Stimulated activated CD8-positive, alpha-beta memory T cell treated with anti-CD3 and anti-CD28 coated beads, Interleukin-15, amount 100 ng/mL, for 1 hour (primary cell): Measurements from ENCODE around the gene SLC5A2.

Experiments used
- DNase-seq: peaks from one replicate; pipeline ENCODE4 v3.0.0-alpha.2; 2020; ENCODE audit warnings: low read depth

The SLC5A2 gene

DNA sequence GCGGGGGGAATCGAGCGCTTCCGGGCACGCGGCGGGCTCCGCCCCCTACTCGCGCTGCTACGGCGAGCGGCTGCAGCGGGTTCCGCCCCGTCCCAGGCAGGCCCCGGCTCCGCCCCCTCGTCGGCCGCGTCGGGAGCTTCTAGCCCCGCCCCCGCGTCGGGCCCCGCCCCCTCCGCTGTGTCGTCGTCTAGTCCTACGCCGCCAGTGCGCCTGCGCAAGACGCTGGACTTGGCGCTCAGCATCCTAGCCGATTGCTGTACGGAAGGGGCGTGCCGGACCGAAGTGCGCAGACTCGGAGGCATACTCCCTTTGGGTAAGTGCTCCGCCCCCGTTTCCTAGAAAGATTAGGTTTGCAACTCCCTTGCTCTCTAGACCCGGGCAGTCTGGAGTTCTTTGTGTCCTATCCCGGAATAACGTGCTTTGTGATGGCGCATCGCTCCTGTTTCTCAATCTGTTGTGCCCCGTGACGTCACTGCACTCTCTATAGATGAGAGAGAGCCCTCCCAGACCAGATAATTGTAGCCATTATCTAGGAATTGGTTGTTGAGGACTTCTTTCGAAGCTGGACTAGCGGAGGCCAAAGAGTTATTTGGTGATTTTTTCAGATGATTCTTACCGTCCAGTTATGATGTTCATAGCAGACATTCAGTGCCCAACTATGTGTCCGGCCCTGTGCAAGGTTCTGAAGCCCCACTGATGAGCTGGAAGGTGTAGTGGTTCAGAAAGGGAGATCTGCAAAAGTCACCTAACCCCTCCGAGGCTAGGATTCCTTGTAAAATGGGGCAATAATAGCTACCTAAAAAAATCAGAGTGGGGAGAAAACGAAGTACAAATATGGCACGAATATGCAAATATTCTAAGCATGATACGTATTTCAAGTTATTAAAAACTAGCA is 23.0 kb upstream of the SLC5A2 start:
- DNase-seq, result peak; percentile 100

DNA sequence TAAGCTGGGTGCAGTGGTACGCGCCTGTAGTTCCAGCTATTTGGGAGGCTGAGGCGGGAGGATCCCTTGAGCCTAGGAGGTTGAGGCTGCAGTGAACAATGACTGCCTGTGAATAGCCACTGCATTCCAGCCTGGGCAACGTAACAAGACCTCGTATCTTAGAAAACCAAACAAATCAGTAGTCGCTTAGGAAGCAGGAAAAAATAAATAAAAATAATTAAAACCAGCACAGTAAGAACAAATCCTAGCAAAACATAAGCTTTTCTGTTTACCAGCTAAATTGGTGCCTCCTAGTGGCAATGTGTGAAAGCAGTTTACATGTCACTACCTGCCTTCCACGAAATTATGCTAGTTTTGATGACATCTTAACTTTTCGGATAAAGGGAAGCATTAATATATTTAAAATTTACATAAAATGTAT is 22.3 kb upstream of the SLC5A2 start:
- no peak for DNase-seq

DNA sequence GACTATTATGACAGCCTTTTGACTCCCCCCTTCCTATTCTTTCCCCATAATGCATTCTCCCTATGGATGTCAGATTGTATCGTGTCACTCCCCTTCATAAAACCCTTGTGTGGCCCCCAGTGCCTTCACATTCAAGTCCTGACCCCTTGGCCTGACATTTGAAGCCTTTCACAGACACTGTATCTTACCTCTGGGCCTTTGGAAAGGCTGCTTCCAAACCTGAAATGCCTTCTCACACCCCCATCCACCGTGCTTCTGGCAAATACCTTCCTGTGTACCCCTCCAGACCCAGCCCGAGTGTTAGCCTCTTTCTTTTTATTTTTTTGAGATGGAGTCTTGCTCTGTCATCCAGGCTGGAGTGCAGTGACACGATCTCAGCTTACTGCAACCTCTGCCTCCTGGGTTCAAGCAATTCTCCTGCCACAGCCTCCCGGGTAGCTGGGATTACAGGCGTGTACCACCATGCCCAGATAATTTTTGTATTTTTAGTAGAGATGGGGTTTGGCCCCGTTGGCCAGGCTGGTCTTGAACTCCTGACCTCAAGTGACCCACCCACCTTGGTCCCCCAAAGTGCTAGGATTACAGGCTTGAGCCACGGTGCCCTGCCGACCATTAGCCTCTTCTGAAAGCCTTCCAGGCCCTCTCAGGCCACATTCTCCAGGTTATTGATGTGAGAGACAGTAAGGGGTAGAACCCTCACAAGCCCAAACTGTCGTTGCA is 21.6 kb upstream of the SLC5A2 start:
- DNase-seq, result no peak

DNA sequence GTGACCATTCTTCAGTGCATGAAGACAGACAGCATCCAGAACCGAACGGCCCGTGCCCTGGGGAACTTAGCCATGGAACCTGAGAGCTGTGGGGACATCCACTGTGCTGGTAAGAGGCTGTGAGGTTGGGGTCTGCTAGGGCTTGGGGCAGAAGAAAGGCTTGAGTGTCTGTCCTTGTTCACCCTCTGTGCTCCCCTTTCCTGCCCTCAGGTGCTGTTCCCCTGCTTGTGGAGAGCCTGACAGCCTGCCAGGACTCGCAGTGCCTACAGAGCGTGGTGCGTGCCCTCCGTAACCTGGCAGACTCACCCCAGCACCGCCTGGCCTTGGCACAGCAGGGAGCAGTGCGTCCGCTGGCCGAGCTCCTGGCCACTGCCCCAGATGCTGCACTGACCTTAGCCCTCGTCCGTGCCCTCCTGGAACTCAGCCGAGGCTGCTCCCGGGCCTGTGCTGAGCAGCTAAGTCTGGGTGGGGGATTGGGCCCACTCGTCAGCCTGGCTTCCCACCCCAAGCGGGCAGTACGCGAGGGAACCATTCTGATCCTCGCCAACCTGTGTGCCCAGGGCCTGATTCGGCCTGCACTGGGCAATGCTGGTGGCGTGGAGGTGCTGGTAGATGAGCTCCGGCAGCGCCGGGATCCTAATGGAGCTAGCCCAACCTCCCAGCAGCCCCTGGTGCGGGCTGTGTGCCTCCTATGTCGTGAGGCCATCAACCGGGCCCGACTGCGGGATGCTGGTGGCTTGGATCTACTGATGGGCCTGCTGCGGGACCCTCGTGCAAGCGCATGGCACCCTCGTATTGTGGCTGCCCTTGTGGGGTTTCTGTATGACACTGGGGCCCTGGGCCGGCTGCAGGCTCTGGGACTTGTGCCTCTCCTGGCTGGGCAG is 20.8 kb upstream of the SLC5A2 start:
- no peak for DNase-seq

DNA sequence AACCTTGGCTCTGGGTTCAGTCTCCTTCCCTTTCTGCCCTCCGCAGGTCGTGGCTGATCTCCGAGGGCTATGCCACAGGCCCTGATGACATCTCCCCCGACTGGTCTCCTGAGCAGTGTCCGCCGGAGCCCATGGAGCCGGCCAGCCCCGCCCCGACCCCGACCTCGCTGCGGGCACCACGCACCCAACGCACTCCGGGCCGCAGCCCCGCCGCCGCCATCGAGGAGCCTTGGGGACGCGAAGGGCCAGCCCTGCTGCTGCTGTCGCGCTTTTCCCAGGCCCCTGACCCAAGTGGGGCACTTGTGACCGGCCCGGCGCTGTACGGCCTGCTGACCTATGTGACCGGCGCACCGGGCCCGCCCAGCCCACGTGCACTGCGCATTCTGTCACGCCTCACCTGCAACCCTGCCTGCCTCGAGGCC is 18.6 kb upstream of the SLC5A2 start:
- no peak for DNase-seq

DNA sequence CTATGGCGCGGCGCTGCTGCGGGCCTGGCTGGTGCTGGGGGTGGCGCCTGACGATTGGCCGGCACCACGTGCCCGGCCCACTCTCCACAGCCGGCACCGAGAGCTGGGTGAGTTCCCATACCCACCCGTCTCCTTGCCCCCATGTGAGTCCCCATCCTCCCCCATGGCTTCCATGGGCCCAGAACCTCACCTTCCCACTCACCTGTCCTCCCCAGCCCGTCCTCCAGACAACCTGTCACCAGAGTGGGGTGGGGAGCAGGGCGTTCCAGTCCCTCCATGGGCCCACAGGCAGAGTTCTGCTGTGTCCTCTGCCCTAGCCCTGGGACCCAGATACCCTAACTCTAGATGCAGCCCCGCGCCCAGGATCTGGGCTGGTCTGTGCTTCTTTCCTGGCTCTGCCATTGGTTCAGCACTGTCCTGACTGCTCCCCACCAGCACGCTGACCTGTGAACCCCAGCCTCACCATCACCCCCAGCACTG is 18.1 kb upstream of the SLC5A2 start:
- no peak for DNase-seq

DNA sequence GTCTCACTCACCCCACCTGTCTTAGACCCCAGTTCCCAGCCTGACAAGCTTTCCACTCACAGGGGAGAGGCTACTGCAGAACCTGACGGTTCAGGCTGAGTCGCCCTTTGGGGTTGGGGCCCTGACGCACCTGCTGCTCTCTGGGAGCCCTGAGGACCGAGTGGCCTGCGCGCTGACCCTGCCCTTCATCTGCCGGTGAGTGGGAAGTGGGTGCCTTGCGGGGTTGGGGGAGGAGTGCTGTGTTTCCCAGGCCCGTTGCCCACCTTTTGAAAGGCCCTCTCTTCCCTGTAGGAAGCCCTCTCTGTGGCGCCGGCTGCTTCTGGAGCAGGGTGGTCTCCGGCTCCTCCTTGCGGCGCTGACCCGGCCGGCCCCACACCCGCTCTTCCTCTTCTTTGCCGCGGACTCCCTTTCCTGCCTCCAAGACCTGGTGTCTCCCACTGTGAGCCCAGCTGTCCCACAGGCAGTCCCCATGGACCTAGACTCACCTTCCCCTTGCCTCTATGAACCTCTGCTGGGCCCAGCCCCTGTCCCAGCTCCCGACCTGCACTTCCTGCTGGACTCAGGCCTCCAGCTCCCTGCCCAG is 17.0 kb upstream of the SLC5A2 start:
- no peak for DNase-seq

DNA sequence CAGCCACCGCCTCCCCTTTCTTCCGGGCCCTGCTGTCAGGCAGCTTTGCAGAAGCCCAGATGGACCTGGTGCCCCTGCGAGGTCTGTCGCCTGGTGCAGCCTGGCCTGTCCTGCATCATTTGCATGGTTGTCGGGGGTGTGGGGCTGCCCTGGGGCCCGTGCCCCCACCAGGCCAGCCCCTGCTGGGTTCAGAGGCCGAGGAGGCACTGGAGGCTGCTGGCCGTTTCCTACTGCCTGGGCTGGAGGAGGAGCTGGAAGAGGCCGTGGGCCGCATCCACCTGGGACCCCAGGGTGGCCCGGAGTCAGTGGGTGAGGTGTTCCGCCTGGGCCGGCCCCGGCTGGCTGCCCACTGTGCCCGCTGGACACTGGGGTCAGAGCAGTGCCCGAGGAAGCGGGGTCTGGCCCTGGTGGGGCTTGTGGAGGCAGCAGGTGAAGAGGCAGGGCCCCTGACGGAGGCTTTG is 16.5 kb upstream of the SLC5A2 start:
- no peak for DNase-seq

DNA sequence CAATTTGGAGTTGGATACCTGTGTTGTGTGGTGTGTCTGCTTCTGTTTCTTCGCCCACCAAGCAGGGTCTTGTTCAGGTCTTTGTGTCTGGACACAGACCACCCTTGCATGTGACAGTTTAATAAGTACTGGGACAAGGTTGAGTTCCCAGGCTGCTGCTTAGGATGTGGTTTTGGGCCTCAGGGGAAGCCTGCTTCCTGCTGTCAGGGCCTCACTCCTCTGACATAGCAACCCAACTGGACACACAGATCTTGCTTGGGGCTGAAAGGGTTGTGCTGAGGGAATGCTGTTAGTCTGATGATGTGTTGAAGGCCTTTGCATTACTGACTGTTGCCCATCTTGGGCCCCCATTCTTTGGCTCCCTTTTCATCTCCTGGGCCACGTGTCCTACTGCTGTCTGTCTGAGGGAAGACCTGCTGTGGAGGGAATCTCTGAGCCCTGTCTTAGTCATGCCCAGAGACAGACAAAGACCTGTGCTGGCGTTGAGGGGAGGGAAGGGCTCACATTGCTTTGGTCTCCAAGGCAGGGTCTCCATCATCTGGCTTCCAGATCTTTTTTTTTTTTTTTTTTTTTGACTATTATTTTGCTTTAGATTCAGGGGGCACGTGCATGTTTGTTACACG is 15.7 kb upstream of the SLC5A2 start:
- no peak for DNase-seq

DNA sequence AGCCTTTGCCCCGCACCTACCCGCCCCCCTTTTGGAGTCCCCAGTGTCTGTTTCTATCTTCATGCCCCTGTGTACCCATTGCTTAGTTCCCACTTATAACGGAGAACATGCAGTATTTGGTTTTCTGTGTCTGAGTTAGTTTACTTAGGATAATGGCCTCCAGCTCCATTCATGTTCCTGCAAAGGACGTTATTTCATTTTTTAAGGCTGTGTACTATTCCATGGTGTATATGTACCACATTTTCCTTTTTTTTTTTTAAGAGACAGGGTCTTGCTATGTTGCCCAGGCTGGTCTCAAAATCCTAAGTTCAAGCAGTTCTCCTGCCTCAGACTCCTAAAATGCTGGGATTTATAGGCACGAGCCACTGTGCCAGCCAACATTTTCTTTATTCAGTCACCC is 15.1 kb upstream of the SLC5A2 start:
- DNase-seq, result no peak

DNA sequence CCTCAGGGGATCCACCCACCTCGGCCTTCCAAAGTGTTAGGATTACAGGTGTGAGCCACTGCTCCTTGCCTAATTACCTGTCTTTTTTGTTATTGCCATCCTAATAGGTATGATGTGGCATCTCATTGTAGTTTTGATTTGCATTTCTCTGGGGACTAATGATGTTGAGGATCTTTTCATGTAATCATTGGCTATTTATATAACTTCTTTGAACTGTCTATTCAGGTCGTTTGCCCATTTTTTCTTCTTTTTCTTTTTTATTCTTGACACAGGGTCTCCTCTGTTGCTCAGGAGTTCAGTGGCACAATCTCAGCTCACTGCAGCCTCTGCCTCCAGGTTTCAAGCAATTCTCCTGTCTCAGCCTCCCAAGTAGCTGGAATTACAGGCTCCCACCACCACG is 12.3 kb upstream of the SLC5A2 start:
- DNase-seq, result no peak

DNA sequence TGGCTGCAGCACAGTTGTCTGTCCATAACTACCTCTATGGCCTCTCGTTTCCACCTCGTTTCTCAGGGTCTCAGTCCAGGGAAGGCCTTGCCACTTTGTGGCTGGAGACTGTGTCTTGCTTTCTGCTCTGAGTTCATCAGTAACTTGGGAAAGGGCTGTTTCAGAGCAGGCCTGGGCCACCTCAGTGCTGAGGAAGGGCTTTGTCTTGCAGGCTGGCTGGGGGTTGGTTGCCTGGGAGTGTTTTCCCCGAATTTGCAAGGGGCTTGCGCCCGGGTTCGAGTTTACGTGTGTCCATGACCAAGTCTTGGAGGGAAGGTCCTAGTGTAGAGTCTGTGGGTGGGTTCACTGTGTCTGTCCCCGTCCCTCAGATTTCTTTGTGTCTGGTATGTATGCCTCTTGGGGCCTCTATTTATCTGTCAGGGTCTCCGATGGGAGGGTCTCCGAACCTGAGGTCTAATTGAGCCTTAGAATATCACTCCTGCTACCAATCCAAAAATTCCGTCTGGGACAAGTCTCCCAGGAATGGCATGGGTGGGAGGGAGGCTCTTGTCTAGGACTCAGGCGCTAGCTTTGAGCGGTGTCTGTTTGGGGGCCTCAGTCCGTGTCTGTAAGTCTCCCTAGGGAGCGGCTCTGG is 11.6 kb upstream of the SLC5A2 start:
- DNase-seq, result no peak

DNA sequence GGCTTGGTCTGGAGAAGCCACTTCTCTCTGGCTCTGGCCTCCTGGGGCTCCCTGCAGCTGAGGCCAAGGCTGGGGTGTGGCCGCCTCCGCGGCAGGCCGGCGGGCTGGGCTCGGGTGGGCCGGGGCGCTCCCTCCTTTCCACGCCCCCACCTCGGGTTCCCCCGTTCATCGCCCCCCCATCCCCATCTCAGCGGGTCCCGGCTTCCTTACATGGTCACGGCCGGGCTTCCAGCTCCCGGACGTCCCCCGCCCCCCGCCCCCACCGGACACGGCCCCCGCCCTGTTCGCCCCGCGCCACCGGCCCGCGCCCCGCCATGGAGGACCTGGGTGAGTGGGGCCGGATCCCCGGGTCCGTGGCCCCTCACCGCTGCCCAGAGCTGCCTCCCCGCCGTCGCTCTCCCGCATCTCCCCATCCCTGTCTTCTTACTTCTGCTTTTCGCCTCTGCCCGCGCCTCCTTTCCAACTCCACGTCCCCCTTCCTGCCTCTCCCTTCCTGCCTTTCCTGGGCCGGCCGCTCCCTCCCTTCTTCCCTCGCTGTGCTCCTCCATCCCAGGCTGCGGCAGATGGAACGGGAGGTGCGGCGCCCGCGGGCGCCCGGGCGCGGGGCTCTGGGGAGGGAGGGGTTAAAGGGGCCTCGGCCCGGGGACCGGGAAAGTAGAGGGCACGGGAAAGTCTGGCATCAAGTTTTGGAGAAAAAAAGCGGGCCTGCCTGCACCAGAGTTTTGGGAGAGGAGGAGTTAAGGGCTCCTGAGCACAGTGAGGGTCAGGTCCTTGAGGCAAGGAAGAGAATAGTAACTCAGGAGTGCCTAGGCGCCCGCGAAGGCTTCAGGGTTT is 10.8 kb upstream of the SLC5A2 start, which contains the start of gene TGFB1I1:
Gene TGFB1I1 (plus strand): TSS at position 278 of the 834 bp plus-strand sequence. CDS start 37 bp downstream, at position 315.
- no peak for DNase-seq

DNA sequence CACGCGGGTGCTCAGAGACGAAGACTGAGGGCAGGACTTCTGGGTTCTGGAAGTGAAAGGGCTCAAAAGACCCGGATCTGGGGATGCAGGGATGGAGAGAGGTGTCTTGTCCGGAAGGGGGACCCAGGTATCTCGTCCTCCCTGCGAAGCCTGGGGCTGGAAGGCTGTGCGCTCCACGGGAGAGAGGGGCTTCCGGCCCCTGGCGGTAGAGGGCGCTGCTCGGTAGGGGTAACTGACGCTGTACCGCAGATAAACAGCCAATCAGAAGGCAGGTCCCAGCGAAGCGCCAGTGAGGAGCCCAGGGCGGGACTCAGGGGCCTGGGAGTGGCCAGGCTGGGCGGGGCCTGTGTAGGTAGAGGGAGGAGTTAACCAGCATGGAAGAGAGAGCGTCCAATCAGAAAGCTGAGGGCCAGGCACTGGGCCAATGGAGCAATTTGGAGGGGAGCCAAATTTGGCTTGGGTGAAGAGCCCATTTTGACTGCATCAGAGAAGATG is 10.2 kb upstream of the SLC5A2 start:
- no peak for DNase-seq

DNA sequence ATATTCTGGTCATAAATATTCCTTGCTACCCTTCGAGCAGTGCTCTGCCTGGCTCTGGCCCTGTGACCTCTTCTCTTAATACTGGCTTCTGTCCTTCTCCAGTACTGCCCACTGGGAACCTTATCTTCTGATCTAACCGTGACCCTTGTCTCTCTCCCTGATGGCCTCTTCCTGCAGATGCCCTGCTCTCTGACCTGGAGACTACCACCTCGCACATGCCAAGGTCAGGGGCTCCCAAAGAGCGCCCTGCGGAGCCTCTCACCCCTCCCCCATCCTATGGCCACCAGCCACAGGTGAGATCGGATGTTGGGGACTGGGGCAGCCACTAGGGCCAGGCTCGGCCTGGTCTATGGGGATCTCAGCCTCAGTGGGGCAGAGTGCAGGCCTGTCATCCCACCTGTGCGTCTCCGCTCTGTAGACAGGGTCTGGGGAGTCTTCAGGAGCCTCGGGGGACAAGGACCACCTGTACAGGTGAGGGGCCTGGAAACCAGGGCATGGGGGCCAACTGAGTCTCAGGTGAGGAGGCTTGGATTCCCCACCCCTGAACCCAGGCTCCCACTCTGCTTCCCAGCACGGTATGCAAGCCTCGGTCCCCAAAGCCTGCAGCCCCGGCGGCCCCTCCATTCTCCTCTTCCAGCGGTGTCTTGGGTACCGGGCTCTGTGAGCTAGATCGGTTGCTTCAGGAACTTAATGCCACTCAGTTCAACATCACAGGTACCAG is 9.5 kb upstream of the SLC5A2 start:
- DNase-seq, result no peak

DNA sequence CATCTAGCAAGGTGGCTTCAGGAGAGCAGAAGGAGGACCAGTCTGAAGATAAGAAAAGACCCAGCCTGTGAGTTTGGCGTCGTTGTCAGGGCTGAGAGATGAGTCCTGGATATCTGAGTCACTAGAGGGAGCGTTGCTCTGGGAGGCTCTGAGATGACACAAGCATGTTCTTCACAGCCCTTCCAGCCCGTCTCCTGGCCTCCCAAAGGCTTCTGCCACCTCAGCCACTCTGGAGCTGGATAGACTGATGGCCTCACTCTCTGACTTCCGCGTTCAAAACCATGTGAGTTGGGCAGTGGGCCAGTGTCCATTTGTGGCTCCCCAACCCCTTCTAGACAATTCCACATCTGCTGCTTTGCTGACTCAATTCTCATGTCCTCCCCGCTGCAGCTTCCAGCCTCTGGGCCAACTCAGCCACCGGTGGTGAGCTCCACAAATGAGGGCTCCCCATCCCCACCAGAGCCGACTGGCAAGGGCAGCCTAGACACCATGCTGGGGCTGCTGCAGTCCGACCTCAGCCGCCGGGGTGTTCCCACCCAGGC is 8.7 kb upstream of the SLC5A2 start:
- DNase-seq, result no peak

DNA sequence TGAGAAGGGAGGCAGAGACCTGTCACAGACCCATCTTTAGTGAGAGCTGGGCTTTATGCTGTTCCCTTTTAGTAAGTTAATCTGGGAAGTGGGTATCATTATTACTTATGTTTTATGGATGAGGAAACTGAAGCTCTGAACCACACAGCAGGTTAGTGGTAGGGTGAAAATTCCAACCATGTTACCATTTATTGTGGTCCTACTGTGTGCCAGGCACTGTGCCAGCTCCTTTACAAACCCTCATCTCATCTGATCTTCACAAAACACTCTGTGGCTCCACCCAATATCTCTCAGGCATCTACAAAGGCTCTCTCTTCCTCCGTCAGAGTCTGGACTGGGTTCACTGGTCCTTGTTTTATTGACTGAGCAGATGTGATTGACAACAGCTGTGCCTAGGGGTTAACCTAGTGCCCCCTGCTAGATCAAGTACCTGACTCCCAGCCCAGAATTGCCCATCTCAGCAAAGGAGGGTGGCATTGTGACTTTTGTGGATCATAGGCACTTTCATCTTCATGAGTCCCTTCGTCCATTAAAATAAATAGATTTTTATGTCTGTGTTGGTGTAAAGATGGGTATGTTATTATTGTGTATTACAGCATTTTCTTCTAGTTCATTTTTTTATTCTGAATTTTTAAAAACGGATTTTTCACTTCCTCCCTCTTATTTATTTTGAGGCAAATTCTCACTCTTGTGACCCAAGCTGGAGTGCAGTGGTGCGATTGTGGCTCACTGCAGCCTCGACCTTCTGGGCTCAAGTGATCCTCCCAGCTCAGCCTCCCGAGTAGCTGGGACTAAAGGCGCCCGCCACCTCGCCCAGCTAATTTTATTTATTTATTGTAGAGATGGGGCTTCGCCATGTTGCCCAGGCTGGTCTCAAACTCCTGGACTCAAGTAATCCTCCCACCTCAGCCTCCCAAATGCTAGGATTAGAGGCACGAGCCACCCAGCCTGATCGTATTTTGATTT is 7.9 kb upstream of the SLC5A2 start:
- DNase-seq, result no peak
